ENCODE results near the gene UGT1A3.
"Not testable (repeated sequence)": the region's sequence is repeated elsewhere in the genome, so short reads cannot be mapped to it uniquely, and the experiment has no call there.

Gene UGT1A3

DNA sequence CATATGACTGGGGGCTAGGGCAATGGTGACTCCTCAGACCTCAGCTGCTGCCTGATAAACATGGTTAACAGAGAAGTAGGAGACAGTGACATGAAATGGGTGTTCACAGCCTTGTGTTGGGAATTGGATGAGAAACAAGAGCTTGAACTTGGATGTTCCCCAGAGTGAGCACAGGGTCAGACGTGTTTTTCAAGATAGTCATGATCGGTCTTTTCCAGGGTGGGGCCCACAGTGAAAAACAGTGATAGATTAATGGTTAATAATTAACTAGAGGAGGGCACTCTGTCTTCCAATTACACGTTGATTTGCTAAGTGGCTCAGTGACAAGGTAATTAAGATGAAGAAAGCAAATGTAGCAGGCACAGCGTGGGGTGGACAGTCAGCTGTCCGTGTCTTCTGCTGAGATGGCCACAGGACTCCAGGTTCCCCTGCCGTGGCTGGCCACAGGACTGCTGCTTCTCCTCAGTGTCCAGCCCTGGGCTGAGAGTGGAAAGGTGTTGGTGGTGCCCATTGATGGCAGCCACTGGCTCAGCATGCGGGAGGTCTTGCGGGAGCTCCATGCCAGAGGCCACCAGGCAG lies at the start of gene UGT1A3:
TSS of gene UGT1A3 (plus strand) at position 320 of the 579 bp plus-strand sequence. CDS start at position 405, 85 bp downstream.
- no peak for DNase-seq (ENCODE audit: low read depth)

DNA sequence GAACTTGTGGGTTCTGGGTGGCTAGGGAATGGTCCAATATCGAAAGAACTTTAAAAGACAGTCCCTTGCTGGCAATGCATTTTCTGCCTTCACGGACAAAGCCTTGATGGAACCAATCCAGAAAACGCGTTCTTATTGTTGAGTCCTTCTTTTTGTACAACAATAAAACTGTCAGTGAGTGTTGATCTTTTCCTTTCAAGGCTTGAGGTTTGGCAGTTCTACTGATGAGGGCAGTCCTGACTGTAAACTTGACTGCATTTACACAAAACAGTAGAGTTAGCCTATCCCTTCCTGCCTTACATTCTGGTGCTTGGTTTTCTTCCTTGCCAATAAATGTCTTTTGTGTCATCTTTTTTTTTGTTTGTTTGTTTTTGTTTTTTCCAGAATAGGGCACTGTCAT lies 49.6 kb upstream of the UGT1A3 start:
- no peak for DNase-seq (ENCODE audit: low read depth)

DNA sequence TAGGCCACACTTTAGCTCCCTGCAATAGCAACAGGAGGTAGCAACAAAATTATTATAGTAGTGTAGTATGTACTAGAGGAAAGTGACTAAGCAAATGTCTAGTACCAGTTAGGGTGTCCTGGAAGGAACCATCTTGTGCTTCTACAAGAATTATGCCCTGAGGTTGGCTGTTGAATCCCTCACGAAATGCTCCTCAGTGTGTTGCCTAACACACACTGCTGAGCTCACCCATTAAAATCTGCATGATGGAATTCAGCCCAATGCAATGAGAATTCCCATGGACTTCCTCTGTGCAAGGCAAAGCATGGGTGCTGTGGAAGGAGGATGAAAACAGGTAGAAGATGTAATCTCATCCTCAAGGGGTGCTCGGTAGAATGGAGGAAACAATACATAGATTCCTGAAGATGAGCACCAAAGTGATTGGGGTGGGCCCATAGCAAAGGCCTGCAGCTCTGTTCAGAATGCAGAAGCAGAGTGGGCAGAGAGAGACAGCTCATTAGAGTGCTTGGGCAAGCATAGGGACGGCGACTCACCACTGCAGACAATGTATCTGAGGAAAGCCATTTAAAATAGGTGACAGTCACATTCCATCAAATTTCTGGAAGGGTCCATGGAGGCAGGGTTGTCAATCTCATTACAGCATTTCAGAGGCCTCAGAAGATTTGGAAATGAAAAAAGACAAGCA lies 48.3 kb upstream of the UGT1A3 start:
- DNase-seq (ENCODE audit: low read depth): no peak

DNA sequence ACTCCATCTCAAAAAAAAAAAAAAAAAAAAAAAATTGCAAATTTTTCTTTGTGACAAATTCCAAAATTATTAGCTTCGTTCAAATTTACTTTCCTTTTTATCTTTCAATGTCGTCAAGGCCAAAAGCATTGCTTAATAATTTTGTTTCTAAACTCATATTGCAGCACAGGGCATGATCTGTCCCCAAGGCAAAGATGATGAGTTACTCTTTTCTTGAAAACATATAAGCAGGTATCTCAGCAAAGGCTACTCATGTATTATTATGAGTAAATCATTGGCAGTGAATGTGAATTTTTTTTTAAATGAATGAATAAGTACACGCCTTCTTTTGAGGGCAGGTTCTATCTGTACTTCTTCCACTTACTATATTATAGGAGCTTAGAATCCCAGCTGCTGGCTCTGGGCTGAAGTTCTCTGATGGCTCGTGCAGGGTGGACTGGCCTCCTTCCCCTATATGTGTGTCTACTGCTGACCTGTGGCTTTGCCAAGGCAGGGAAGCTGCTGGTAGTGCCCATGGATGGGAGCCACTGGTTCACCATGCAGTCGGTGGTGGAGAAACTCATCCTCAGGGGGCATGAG lies 47.2 kb upstream of the UGT1A3 start, which contains the start of gene UGT1A7:
TSS of gene UGT1A7 (plus strand) at position 381 of the 579 bp plus-strand sequence. CDS start at position 418, 37 bp downstream.
- no peak for DNase-seq (ENCODE audit: low read depth)

DNA sequence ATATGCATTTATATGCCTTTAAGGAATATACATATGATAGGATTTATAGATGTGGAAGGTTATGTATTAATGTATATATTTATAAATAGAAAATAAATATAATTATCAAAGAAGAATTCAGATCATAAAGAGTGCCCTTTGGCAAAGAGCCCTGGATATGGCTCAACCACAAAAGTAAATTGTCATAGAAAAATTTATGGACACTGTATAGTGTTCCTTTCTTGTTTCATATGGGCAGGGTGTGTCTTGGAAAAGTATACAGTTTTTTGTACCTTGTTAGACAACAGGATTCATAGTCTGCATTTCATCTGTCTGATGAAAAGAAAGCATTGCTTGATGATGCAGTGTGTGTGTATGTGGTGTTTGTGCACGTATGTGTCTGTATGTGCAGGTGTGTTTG lies 44.2 kb upstream of the UGT1A3 start:
- no peak for DNase-seq (ENCODE audit: low read depth)

DNA sequence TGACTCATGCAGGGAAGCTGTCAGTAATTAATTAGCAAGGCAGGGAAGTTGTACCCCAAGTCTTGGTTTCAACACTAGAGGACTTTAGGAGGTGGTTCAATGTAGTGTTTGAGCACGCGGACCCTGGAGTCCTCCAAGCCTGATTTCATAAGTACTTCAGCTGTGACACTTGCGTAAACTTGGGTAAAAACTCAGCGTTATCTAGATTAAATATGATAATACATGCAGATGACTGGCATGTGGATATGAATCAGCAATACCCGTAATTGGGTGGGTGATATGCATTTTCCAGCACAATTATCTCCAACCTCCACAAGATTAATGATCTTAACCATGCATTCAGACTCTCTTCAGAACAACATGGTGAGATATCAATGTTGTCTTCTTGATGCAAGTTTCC lies 41.9 kb upstream of the UGT1A3 start:
- DNase-seq (ENCODE audit: low read depth): no peak

DNA sequence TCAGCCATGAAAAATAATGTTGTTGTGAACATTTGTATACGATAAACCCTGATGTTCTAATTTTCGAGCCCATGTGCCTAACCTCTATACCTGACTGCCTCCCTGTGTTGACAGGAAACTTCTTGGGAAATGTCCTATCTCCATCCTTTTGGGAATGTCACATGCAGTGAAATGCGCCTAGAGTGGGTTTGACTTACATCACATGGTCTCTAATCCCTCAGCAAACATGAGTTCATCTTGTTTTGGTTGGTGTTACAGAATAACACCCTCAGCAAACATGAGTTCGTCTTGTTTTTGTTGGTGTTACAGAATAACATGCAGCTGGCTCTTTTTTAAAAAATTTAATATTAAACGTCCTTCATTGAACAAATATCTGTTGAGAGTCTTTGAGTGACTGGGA lies 40.5 kb upstream of the UGT1A3 start:
- DNase-seq (ENCODE audit: low read depth): no peak

DNA sequence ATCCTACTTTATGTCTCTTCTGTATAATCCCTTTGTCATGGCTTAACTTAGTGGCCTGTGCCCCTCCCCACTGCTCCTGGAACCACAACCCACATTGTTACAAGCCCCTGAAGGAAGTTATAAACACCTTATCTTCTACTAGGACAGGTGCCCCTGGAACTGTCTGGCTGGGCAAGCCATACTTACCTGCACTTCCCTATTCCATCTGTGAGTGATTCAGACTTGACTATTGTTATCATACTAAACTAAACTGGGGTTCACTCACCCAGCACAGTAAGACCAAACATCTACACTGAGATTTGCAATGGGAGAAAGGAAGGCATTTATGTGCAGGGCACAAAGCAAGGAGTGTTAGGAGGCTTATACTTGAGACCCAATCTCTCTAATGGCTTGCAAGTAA lies 39.8 kb upstream of the UGT1A3 start:
- no peak for DNase-seq (ENCODE audit: low read depth)

DNA sequence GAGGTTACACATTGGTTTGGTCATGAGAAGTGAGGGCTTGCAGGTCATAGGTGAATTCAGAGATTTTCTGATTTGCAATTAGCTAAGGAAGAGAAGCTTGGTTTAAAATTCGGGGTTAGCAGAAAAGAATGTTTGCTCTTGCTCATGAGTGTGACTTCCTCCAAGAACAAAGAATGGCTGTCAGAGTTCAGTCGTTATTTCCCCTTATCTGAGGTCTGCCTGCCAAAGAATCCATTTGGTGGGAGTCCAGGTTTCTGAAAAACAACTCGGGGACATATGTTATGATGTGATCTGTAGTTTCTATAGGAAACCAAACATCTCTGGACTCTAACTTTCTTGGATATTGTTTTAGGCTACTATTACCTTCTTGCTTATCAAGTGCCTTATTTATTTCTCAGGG lies 39.3 kb upstream of the UGT1A3 start:
- no peak for DNase-seq (ENCODE audit: low read depth)

DNA sequence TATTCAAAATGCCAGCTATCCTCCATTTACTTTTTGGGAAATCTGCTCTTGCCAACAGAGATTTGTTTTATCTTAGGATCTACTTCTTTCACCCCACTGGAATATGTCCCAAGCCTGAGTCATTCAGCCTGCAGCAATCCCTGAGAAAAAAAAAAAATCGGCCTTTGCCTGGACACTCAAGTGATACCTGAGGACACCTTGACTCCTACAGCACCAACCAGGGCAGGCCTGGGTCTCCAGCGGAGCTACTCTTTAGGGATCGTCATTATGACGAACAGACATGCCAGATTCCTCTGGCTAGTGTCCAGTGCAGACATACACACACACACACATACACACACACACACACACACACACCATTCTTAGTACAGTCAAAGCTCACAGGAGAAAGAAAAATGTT lies 38.4 kb upstream of the UGT1A3 start:
- no peak for DNase-seq (ENCODE audit: low read depth)

DNA sequence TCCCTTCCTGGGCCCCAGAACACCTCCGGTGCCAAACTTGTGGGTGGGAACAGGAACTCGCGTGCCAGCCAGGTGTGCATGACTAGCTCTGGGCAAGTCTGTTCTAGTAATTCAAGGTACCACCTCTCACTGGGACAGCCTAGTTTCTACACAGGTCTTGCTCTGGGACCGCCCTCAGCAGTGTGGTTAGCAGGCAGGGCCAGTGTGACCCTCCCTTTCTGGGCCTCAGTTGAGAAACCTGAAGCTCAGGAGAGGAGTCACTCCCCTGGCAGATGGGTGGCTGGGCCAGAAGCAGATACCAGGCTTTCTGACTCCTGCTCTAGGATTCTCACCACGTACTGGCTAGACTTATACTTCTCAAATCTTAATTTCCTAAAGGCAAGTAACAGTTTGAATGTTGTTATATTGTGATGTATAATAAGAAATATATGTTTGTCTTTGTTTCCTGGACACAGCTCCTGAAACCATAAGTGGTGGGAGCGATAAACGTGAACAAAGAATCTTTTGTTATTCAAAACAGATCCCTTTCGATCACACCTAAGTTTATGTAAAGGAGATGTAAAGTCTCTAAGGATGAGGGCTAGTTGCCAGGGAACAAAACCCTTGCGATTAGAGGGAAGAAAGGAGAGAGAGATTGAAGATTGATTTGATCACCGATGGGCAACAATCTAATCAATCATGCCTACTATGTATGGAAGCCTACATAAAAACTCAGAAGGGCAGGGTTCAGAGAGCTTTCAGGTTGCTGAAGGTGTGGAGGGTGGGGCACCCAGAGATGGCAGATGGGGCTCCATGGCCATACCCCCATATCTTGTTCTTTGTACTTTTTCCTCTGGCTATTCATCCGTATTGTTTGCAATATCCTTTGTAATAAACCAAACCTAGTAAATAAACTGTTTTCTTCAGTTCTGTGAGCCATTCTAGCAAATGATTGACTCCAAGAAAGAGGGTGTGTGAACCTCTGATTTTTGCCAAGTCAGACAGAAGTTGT lies 37.1 kb upstream of the UGT1A3 start:
- no peak for DNase-seq (ENCODE audit: low read depth)

DNA sequence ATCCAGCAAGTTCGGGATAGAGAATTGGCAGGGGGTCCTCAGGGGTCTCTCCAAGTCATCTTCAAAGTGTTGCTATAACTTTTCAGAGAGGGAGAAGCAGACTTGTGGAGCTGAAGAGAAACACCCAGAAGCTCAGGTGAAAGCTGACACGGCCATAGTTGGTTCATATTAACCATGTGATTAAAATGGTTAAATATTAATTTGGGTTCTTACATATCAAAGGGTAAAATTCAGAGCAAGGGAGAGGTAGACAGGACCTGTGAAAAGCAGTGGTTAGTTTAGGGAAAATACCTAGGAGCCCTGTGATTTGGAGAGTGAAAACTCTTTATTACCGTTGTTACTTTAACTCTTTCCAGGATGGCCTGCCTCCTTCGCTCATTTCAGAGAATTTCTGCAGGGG lies 36.2 kb upstream of the UGT1A3 start, which contains the start of gene UGT1A6:
TSS of gene UGT1A6 (plus strand) at position 243 of the 400 bp plus-strand sequence. CDS start at position 358, 115 bp downstream.
- DNase-seq (ENCODE audit: low read depth): no peak

DNA sequence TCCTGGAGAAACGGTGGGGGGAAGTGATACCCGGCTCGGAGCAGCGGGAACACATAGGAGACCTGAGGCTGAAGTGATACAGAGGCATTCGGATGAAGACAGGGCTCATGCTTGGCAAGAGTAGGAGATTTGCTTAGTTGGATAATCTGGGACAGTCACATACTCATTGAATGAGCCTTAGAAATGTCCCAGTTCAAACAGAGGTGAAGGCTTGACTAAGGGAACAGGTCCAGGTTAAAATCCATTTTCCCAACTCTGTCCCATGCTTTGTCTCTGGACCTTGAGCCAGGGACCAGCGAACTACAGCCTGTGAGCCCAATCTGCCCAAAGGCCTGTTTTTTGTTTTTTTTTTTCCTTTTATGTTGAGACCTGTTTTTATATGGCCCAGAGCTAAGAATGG lies 34.9 kb upstream of the UGT1A3 start:
- no peak for DNase-seq (ENCODE audit: low read depth)

DNA sequence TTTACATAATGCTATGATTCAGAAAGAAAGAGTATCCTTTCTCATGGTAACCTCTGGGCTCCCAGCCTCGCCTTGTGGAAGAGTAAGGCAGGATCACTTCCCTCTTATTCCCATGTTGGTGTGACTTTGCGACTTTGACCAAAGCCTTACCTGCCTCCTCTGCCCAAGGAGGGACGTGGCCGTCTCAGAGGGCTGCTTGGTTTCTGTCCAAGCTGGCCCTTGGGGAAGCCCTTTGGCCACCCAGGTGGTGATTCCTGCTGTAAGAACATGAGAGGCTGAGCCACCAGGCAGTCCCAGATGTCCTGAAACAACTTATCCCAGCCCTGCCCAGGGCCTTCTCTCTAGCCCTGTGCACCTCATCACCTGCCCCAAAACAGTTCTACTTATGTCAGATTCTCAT lies 30.1 kb upstream of the UGT1A3 start:
- DNase-seq (ENCODE audit: low read depth): no peak

DNA sequence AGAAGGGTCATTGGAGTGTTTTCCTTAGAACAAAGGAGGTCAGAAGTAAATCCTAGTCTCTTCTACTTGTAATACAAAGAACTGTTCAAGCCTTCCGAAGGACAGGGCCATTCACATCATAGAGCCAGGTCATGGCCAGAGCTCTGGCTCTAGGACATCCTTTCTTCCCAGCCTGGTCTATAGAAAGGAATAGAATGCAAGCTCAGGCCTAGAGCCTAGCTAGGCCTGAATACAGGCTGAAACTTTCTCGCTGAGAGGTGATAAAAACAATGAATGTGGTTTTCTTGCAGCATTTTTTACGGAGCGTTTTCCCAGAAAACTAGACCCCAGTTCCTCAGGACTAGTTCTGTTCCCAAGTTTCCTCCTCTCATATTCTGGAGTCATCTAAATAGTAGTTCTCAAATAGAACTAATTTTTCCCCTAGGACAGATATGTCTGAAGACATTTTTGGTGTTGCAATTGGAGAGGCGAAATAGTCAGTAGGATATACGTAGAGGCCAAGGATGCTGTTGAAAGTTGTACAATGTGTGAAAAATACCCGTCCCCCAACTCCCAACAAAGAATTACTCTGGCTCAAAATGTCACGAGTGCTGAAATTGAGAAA lies 29.3 kb upstream of the UGT1A3 start:
- DNase-seq (ENCODE audit: low read depth): no peak

DNA sequence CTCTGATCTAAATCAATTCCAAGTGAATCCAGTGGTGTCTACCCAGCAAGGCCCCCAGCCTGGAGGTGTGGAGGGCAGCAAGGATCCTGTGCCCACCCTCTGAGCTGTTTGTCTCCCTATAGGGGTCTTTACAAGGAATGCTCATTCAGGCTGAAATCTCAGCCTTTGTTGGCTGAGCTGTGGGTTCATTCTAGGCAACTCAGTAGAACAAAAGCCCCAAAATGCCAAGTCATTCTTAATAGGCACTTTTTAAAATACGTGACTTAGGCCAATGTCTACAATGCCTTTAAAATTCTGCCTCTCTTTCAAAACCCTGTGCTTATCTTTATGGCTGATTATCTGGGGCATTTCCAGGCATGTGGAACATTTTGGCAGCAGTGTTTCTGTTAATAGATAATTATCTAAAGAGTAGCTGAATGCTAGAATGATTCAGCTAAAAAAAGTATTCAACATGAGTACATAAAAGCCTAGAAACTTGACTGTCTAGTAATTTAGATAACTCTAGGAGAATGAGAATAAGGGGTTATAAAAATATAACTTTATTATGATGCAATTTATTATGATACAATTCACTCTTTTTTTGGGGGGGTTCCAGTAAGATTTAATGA lies 28.7 kb upstream of the UGT1A3 start:
- no peak for DNase-seq (ENCODE audit: low read depth)

DNA sequence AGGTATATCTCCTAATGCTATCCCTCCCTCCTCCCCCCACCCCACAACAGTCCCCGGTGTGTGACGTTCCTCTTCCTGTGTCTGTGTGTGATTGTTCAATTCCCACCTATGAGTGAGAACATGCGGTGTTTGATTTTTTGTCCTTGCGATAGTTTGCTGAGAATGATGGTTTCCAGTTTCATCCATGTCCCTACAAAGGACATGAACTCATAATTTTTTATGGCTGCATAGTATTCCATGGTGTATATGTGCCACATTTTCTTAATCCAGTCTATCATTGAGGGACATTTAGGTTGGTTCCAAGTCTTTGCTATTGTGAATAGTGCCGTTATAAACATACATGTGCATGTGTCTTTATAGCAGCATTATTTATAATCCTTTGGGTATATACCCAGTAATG lies 28.0 kb upstream of the UGT1A3 start:
- DNase-seq (ENCODE audit: low read depth): not testable (repeated sequence)

DNA sequence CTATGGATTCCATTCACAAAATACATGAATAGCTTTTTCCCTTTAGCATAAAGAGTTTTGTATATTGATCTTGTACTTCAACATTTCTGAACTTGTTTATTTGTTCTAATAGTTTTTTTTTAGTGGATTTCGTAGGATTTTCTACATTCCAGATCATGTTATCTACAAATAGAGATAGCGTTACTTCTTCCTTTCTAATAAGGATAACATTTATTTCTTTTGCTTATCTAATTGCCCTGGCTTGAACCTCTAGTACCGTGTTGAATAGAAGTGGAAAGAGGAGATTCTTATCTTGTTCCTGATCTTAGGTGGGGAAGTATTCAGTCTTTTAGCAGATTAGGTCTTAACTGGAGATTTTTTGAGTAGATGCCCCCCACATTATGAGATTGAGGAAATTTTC lies 26.6 kb upstream of the UGT1A3 start:
- DNase-seq (ENCODE audit: low read depth): no peak

DNA sequence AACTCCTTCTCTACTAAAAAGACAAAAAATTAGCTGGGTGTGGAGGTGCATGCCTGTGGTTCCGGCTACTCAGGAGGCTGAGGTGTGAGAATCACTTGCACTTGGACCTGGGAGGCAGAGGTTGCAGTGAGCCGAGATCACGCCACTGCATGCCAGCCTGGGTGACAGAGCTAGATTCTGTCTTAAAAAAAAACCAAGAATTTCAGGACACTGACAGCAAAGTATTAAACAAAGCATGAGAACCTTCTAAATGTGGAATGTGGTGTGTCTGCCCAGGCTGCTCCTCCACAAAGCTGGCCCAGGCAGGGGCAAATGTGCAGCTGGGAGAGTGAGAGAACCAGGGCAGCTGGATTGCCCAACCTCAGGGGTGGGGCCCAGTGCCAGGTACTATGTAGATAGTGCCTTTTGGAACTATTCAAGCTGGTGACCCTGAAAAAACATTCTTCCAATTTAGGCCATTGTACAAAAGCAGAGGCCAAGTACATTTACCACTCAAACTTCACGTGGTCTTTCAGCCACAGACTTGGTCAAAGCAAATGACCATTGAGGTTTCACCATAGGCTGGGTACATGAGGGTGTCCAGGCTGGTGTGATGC lies 22.8 kb upstream of the UGT1A3 start:
- no peak for DNase-seq (ENCODE audit: low read depth)

DNA sequence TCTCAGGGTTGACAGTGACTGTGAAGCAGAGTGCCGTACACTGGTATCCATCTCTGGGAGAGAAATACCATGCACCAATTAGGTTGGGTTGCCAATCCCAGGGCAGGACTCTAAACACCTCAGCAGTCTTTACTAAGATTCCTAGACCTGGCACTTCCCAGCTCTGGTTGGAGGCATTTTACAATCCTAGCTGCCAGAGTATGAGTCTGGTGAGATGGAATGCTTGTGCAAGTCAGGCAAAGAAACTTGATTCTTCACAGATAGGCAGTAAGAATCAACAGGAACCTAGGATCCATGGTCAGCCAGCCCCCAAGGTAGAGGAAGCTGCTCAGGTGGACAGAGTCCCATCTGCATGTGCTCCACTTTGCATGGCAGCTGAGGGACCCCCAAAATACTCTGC lies 22.1 kb upstream of the UGT1A3 start:
- no peak for DNase-seq (ENCODE audit: low read depth)
